Measurements from ENCODE around the gene DENND5B.
"Not testable (repeated sequence)": the region's sequence is repeated elsewhere in the genome, so short reads cannot be mapped to it uniquely, and the experiment has no call there.

Gene DENND5B

DNA sequence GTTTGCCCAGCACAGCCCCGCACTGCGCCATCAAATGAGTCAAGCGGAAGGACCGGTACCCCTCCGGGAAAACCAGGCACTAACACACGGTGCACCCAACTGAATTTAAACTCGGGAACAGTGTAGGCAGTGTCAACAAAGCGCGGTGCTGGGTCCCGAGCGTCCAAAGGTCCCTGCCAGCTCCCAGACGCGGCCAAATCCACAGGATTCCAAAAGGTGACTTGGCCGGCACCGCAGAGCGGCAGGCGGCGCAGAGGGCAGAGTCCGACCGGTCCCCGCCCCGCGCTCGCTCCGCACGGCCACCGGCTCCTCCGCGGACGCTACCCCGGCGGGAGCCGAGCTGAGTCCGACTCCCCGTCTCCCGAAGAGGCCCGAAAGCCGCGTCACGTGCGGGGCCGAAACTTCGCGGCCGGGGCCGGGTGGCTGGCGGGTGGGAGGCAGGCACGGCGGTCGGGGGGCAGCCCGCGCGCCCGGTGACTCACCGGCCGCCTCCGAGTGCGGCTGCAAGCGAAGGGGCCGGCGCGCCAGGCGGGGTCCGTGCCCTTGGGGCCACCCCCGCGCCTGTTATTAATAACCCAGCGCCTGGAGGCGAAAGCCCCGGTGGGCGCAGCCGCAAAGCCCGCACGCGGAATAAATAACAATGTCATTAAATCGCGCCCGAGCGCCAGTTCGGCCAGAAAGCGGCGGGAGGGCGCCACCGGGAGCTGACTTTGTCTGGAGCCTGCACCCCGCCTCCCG lies 863 bp downstream of the DENND5B start:
- no peak for DNase-seq

- no peak for DNase-seq
Measured at GRCh38 chr12:31589598-31589903, 1.4 kb downstream of the DENND5B start.

GRCh38 chr12:31588976-31589375 lies 2.0 kb downstream of the DENND5B start:
- DNase-seq = no peak

GRCh38 chr12:31586728-31587127 lies 4.2 kb downstream of the DENND5B start:
- no peak for DNase-seq

GRCh38 chr12:31585895-31586294 lies 5.0 kb downstream of the DENND5B start:
- DNase-seq = no peak

DNA sequence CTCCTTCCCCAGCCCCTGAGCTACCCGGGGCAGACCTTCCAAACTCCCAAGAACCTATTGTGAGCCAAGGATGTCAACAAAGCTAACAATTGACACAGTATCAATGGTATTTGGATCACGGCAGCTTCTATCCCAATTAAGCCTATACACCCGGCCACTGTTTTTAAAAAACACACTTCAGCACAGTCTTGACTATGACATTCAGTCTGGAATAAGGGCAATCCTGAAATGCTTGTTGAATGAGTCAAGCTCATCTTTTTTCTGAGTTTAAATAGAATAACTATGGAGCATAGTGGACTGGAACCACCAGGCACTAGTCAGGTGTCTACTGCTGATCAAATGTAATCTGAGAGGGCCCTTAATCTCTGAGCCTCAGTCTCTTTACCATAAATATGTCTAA lies 5.7 kb downstream of the DENND5B start:
- no peak for DNase-seq

- DNase-seq = no peak
Measured at GRCh38 chr12:31584782-31585181, 6.2 kb downstream of the DENND5B start.

DNA sequence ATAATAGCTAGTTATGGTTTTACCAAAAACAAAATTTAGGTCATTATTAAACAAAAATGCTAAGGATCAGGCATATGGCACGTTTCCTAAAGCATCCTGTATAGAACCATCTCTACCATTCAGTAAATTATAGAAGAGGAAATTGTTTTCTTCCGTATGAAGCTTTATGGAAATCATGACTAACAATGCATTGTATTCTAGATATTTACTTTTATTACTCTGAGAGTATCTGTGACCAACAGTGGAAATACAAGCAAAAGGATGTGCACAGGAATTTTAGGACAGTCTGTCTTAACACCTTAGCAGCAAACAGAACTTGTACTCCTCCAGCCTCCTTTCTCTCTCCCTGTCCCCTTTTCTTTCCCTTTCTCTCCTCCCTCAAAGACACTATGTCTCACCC lies 7.1 kb downstream of the DENND5B start:
- no peak for DNase-seq

DNA sequence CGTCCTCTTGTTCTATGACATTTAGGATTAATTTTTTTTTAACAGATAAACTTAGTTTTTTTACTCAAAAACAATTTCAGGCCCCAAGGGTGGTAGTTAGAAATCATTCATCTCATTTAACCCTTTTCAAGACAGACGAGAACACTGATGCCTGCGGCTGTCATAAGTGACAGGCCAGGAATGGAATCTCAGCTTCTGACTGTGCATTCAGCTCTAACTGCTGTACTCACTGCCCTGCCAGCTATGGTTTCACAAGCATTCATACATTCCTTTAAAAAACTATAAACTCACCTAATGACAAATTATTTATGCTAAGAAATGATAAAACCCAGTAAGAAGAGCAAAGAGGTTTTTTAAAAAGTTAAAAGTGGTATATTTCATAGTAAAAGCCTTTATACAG lies 8.8 kb downstream of the DENND5B start:
- no peak for DNase-seq

- no peak for DNase-seq
Measured at GRCh38 chr12:31578632-31579031, 12.3 kb downstream of the DENND5B start.

- no peak for DNase-seq
Measured at GRCh38 chr12:31574803-31575575, 15.9 kb downstream of the DENND5B start.

- DNase-seq = not testable (repeated sequence)
Measured at GRCh38 chr12:31574367-31574766, 16.6 kb downstream of the DENND5B start.

GRCh38 chr12:31572900-31573600 lies 17.9 kb downstream of the DENND5B start:
- no peak for DNase-seq

- DNase-seq = no peak
Measured at GRCh38 chr12:31570880-31571279, 20.1 kb downstream of the DENND5B start.

DNA sequence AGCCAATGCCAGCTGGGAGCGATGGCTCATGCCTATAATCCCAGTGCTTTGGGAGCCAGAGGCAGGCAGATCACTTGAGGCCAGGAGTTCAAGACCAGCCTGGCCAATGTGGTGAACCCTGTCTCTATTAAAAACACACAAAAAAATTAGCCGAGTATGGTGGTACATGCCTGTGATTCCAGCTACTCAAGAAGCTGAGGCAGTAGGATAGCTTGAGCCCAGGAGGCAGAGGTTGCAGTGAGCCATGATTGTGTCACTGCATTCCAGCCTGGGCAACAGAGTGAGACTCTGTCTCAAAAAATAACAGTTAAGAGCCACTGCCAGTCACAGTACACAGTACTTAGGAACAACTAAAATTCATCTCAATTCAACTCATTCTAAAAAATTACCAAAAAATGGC lies 21.4 kb downstream of the DENND5B start:
- not testable (repeated sequence) for DNase-seq

DNA sequence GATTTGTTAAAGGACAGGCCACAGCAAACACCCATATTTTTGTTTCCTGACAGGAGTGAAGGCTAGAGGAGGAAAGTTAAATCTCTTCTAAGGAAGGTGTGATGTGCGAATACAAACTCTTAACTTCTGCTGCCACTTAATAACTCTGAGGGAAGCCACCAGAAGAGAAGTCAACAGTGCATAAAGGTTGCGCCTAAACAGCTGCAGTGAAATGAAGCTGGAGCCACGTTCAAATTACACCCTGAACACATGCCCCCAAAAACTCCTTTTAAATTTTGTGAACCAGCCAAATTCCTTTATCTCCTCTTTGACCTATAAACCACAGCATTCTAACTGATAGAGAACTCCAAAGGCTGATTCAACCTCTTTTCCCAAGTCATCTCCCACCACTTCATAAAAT lies 22.4 kb downstream of the DENND5B start:
- DNase-seq = no peak

- no peak for DNase-seq
Measured at GRCh38 chr12:31567029-31567428, 23.9 kb downstream of the DENND5B start.

DNA sequence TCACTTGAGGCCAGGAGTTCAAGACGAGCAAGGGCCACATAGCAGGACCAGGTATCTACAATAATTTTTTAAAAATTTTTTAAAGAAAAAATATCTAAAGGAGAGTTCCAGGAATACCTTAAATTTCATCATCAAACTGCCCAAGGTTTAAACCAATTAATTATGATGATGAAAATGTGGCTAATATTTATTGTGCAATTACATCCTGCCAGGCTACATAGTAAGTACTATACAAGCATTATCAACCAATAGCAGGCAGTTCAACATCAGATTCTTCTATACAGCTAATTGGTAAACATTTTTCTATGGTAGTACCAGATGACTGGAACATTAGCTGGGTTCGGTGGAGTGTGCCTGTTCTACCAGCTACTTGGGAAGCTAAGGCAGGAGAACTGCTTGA lies 24.4 kb downstream of the DENND5B start:
- DNase-seq = no peak

GRCh38 chr12:31562594-31563328 lies 28.2 kb downstream of the DENND5B start:
- no peak for DNase-seq

GRCh38 chr12:31560516-31560915 lies 30.4 kb downstream of the DENND5B start:
- no peak for DNase-seq

DNA sequence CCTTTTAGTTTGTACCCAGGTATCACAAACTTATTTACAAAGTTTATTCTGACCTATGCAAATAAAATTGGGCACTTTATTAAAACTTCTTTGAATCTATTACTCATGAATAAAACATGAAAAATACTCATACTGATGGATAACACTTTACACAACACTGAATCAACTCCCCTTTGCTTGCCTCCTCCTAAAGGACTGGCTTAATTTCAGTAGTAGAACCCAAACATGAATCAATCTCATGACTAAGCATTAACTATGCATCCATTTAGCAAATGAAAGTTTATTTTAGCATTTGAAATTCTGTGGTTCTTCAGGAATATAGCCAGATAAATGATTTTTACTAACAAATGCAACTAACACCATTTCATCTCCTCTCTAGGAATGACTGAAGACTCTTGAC lies 32.4 kb downstream of the DENND5B start:
- DNase-seq = no peak

GRCh38 chr12:31557707-31558106 lies 33.2 kb downstream of the DENND5B start:
- no peak for DNase-seq

- not testable (repeated sequence) for DNase-seq
Measured at GRCh38 chr12:31555466-31555865, 35.5 kb downstream of the DENND5B start.

Data from GF-D8 (cell line).